ENCODE measurements around the gene APOL6.

Gene APOL6

GRCh38 chr22:35645646-35646045 lies 2.6 kb upstream of the APOL6 start:
- DNase-seq, result no peak
- H3K9me3 ChIP-seq (ENCODE audit: severe bottlenecking), result no peaks in the 10 kb centered on the region
- TF ChIP-seq, protein P1, sequence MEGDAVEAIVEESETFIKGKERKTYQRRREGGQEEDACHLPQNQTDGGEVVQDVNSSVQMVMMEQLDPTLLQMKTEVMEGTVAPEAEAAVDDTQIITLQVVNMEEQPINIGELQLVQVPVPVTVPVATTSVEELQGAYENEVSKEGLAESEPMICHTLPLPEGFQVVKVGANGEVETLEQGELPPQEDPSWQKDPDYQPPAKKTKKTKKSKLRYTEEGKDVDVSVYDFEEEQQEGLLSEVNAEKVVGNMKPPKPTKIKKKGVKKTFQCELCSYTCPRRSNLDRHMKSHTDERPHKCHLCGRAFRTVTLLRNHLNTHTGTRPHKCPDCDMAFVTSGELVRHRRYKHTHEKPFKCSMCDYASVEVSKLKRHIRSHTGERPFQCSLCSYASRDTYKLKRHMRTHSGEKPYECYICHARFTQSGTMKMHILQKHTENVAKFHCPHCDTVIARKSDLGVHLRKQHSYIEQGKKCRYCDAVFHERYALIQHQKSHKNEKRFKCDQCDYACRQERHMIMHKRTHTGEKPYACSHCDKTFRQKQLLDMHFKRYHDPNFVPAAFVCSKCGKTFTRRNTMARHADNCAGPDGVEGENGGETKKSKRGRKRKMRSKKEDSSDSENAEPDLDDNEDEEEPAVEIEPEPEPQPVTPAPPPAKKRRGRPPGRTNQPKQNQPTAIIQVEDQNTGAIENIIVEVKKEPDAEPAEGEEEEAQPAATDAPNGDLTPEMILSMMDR (IDR thresholded peaks at IDR 0.05; ENCODE audit: low read depth, low read length), result no peak
- H3K36me3 ChIP-seq, result no peaks in the 10 kb centered on the region
- peaks cover 27% of the 10 kb centered on the region for H3K27me3 ChIP-seq (ENCODE audit: insufficient read depth, low read depth, severe bottlenecking)
- H3K4me3 ChIP-seq (ENCODE audit: low read depth, low read length), result no peak overlapping the region
- no peak overlapping the region for H3K27ac ChIP-seq

- DNase-seq, result no peak
- TF ChIP-seq, protein P1 (IDR thresholded peaks at IDR 0.05; ENCODE audit: low read depth, low read length), result no peak
- H3K36me3 ChIP-seq, result no peaks in the 10 kb centered on the region
- H3K27ac ChIP-seq, result no peak overlapping the region
- H3K9me3 ChIP-seq (ENCODE audit: severe bottlenecking), result peaks cover 13% of the 10 kb centered on the region
- no peak overlapping the region for H3K4me3 ChIP-seq (ENCODE audit: low read depth, low read length)
- H3K27me3 ChIP-seq (ENCODE audit: insufficient read depth, low read depth, severe bottlenecking), result peaks cover 40% of the 10 kb centered on the region
Measured at GRCh38 chr22:35649026-35649553, 844 bp downstream of the APOL6 start.

DNA sequence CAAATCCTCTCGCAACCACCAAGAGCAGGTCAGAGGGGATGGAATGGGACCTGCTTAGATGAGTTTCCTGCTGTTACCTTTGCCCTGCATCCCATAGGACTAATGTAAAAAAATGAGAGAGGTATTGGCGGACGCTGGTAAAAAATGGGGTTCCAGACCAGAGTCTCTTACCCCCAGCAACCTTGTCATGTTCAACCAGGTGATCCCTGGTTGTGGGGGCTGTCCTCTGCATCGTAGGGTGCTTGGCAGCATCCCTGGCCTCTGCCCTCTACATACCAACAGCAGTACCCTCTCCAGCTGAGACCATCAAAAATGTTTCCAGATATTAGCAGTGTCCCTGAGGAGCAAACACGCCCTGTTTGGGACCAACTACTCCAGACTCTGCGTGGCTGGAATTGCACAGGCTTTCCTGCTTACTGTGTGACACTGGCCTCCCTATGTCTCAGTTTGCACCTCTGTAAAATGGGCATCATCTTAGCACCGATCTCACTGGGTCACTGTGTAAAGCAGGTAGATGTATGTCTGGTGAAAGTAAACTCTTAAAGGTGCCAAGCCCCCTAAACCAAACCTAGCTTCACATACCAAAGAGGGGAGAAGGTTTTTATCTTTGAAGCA lies 1.5 kb downstream of the APOL6 start:
- Histone ChIP-seq H3K9me3 (ENCODE audit: severe bottlenecking) (peaks cover 13% of the 10 kb centered on the region), H3K27me3 (ENCODE audit: insufficient read depth, low read depth, severe bottlenecking) (peaks cover 40% of the 10 kb centered on the region), H3K36me3 (no peaks in the 10 kb centered on the region), H3K27ac (no peak overlapping the region), H3K4me3 (ENCODE audit: low read depth, low read length) (no peak overlapping the region)
- TF ChIP-seq, protein P1 (IDR thresholded peaks at IDR 0.05; ENCODE audit: low read depth, low read length), result no peak
- peak; percentile 40 for DNase-seq

DNA sequence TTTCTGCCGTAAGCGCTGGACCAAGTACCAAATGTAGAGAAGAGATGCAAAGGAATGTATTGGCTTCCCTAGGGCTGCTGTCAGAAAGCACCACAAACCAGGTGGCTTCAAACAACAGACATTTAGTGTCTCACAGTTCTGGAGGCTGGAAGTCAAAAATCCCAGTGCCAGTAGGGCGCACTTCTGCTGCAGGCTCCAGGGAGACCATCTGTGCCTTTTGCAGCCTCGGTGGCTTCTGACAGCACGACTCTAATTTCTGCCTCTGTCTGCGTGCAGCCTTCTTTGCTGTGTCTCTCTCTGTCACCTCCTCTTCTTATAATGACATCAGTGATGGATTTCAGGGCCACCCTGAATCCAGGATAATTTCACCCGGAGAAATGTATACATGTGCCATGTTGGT lies 2.8 kb downstream of the APOL6 start:
- no peak overlapping the region for H3K4me3 ChIP-seq (ENCODE audit: low read depth, low read length)
- no peak overlapping the region for H3K27ac ChIP-seq
- TF ChIP-seq, protein P1 (IDR thresholded peaks at IDR 0.05; ENCODE audit: low read depth, low read length), result no peak
- DNase-seq, result no peak
- H3K9me3 ChIP-seq (ENCODE audit: severe bottlenecking), result peaks cover 13% of the 10 kb centered on the region
- H3K36me3 ChIP-seq, result no peaks in the 10 kb centered on the region
- peaks cover 44% of the 10 kb centered on the region for H3K27me3 ChIP-seq (ENCODE audit: insufficient read depth, low read depth, severe bottlenecking)

GRCh38 chr22:35653824-35654223 lies 5.6 kb downstream of the APOL6 start:
- no peaks in the 10 kb centered on the region for H3K36me3 ChIP-seq
- no peak for DNase-seq
- peaks cover 22% of the 10 kb centered on the region for H3K27me3 ChIP-seq (ENCODE audit: insufficient read depth, low read depth, severe bottlenecking)
- H3K9me3 ChIP-seq (ENCODE audit: severe bottlenecking), result peaks cover 13% of the 10 kb centered on the region
- H3K4me3 ChIP-seq (ENCODE audit: low read depth, low read length), result no peak overlapping the region
- TF ChIP-seq, protein P1 (IDR thresholded peaks at IDR 0.05; ENCODE audit: low read depth, low read length), result no peak
- H3K27ac ChIP-seq, result no peak overlapping the region

- peak; percentile 20 for DNase-seq
- Histone ChIP-seq H3K9me3 (ENCODE audit: severe bottlenecking) (peaks cover 9% of the 10 kb centered on the region), H3K27ac (no peak overlapping the region), H3K27me3 (ENCODE audit: insufficient read depth, low read depth, severe bottlenecking) (peaks cover 11% of the 10 kb centered on the region), H3K36me3 (no peaks in the 10 kb centered on the region), H3K4me3 (ENCODE audit: low read depth, low read length) (no peak overlapping the region)
- TF ChIP-seq, protein P1 (IDR thresholded peaks at IDR 0.05; ENCODE audit: low read depth, low read length), result no peak
Measured at GRCh38 chr22:35656284-35656752, 8.1 kb downstream of the APOL6 start.

All from WERI-Rb-1 (cell line).